ENCODE data around the gene HPCAL4.
A peak's percentile ranks its signal among the peaks of the same experiment; 100 is the strongest.

The HPCAL4 gene

GRCh38 chr1:39652105-39652504 is 39.1 kb downstream of the HPCAL4 start:
- no peaks in the 10 kb centered on the region for H3K9me3 Mint-ChIP-seq
- no peaks in the 10 kb centered on the region for H3K36me3 Mint-ChIP-seq (ENCODE audit: low read depth)
- DNase-seq: no peak
- peaks cover 25% of the 10 kb centered on the region for H3K4me1 Mint-ChIP-seq
- TF ChIP-seq CTCF (IDR thresholded peaks at IDR 0.05): no peak
- H3K27me3 Mint-ChIP-seq (ENCODE audit: low read depth, poor library complexity): peaks cover 35% of the 10 kb centered on the region
- no peak overlapping the region for H3K27ac Mint-ChIP-seq
- no peak overlapping the region for H3K4me3 Mint-ChIP-seq

GRCh38 chr1:39650431-39650830 is 40.8 kb downstream of the HPCAL4 start:
- H3K27ac Mint-ChIP-seq: no peak overlapping the region
- no peaks in the 10 kb centered on the region for H3K36me3 Mint-ChIP-seq (ENCODE audit: low read depth)
- H3K4me1 Mint-ChIP-seq: peaks cover 42% of the 10 kb centered on the region
- no peak for DNase-seq
- H3K9me3 Mint-ChIP-seq: no peaks in the 10 kb centered on the region
- H3K27me3 Mint-ChIP-seq (ENCODE audit: low read depth, poor library complexity): peaks cover 26% of the 10 kb centered on the region
- no peak for TF ChIP-seq CTCF (IDR thresholded peaks at IDR 0.05)
- no peak overlapping the region for H3K4me3 Mint-ChIP-seq

GRCh38 chr1:39649636-39650185 is 41.5 kb downstream of the HPCAL4 start:
- H3K9me3 Mint-ChIP-seq: no peaks in the 10 kb centered on the region
- H3K36me3 Mint-ChIP-seq (ENCODE audit: low read depth): no peaks in the 10 kb centered on the region
- DNase-seq: no peak
- peaks cover 49% of the 10 kb centered on the region for H3K4me1 Mint-ChIP-seq
- H3K4me3 Mint-ChIP-seq: no peak overlapping the region
- no peak for TF ChIP-seq CTCF (IDR thresholded peaks at IDR 0.05)
- peaks cover 21% of the 10 kb centered on the region for H3K27me3 Mint-ChIP-seq (ENCODE audit: low read depth, poor library complexity)
- no peak overlapping the region for H3K27ac Mint-ChIP-seq

- no peak for TF ChIP-seq CTCF (IDR thresholded peaks at IDR 0.05)
- H3K36me3 Mint-ChIP-seq (ENCODE audit: low read depth): no peaks in the 10 kb centered on the region
- peaks cover 9% of the 10 kb centered on the region for H3K27me3 Mint-ChIP-seq (ENCODE audit: low read depth, poor library complexity)
- H3K4me1 Mint-ChIP-seq: peaks cover 49% of the 10 kb centered on the region
- no peak overlapping the region for H3K27ac Mint-ChIP-seq
- no peak for DNase-seq
- no peak overlapping the region for H3K4me3 Mint-ChIP-seq
- H3K9me3 Mint-ChIP-seq: no peaks in the 10 kb centered on the region
Observed at GRCh38 chr1:39648496-39648895, 42.7 kb downstream of the HPCAL4 start.

GRCh38 chr1:39647247-39647646 is 44.0 kb downstream of the HPCAL4 start:
- no peaks in the 10 kb centered on the region for H3K9me3 Mint-ChIP-seq
- H3K36me3 Mint-ChIP-seq (ENCODE audit: low read depth): no peaks in the 10 kb centered on the region
- peaks cover 51% of the 10 kb centered on the region for H3K4me1 Mint-ChIP-seq
- DNase-seq: no peak
- peak overlapping the region; percentile 95 for H3K27ac Mint-ChIP-seq
- H3K27me3 Mint-ChIP-seq (ENCODE audit: low read depth, poor library complexity): peaks cover 6% of the 10 kb centered on the region
- H3K4me3 Mint-ChIP-seq: no peak overlapping the region
- TF ChIP-seq CTCF (IDR thresholded peaks at IDR 0.05): no peak
